ENCODE data around the gene OR8B2.
"Not testable (repeated sequence)": the region's sequence is repeated elsewhere in the genome, so short reads cannot be mapped to it uniquely, and the experiment has no call there.

Gene OR8B2

DNA sequence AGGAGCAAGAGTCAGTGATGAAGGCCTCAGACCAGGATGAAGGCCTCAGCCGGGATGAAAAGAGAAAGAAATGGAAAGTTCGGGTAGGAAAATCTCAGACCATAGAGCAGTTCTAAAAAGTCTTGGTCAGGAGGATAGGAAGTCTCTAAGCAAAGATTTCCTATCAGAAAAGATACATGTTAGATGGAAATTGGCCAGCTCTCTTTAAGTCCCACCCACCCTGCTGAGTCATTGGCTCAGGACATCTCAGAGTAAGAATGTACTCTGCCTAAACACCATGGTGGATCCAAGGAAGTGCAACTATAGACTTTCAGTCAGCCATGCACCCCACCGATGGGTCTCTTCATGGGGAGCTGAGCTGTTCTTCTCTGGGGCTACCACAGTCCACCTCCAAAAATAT is 10.1 kb upstream of the OR8B2 start:
- peak; percentile 1 for DNase-seq (ENCODE audit: low read depth)
- Histone ChIP-seq H3K9me3 (ENCODE audit: control insufficient read depth, low read length) (no peaks in the 10 kb centered on the region), H3K4me3 (ENCODE audit: low read length) (no peak overlapping the region), H3K9ac (ENCODE audit: low read length) (no peak overlapping the region), H3K4me1 (ENCODE audit: control insufficient read depth, insufficient read depth, low read length) (no peaks in the 10 kb centered on the region), H3K36me3 (ENCODE audit: control insufficient read depth, insufficient read depth, low read length, severe bottlenecking) (no peaks in the 10 kb centered on the region), H3K27me3 (replicated peaks; ENCODE audit: control insufficient read depth, insufficient read depth, low read length) (no peaks in the 10 kb centered on the region)

- not testable (repeated sequence) for H3K4me1 ChIP-seq (ENCODE audit: control insufficient read depth, insufficient read depth, low read length); H3K9ac ChIP-seq (ENCODE audit: low read length); DNase-seq (ENCODE audit: low read depth); H3K27me3 ChIP-seq (replicated peaks; ENCODE audit: control insufficient read depth, insufficient read depth, low read length); H3K9me3 ChIP-seq (ENCODE audit: control insufficient read depth, low read length); H3K36me3 ChIP-seq (ENCODE audit: control insufficient read depth, insufficient read depth, low read length, severe bottlenecking); H3K4me3 ChIP-seq (ENCODE audit: low read length)
These were observed 1.4 kb downstream of the OR8B2 start for GRCh38 chr11:124382857-124383256.

- H3K4me1 ChIP-seq (ENCODE audit: control insufficient read depth, insufficient read depth, low read length): no peaks in the 10 kb centered on the region
- H3K9me3 ChIP-seq (ENCODE audit: control insufficient read depth, low read length): no peaks in the 10 kb centered on the region
- peaks cover 4% of the 10 kb centered on the region for H3K27me3 ChIP-seq (replicated peaks; ENCODE audit: control insufficient read depth, insufficient read depth, low read length)
- no peak overlapping the region for H3K4me3 ChIP-seq (ENCODE audit: low read length)
- no peaks in the 10 kb centered on the region for H3K36me3 ChIP-seq (ENCODE audit: control insufficient read depth, insufficient read depth, low read length, severe bottlenecking)
- no peak for DNase-seq (ENCODE audit: low read depth)
- no peak overlapping the region for H3K9ac ChIP-seq (ENCODE audit: low read length)
These were observed 3.7 kb downstream of the OR8B2 start for GRCh38 chr11:124380585-124380984.

- Histone ChIP-seq H3K9ac (ENCODE audit: low read length) (no peak overlapping the region), H3K27me3 (replicated peaks; ENCODE audit: control insufficient read depth, insufficient read depth, low read length) (peaks cover 4% of the 10 kb centered on the region), H3K9me3 (ENCODE audit: control insufficient read depth, low read length) (no peaks in the 10 kb centered on the region), H3K4me1 (ENCODE audit: control insufficient read depth, insufficient read depth, low read length) (no peaks in the 10 kb centered on the region), H3K36me3 (ENCODE audit: control insufficient read depth, insufficient read depth, low read length, severe bottlenecking) (no peaks in the 10 kb centered on the region), H3K4me3 (ENCODE audit: low read length) (no peak overlapping the region)
- no peak for DNase-seq (ENCODE audit: low read depth)
These were observed 8.0 kb downstream of the OR8B2 start for GRCh38 chr11:124376280-124376679.

DNA sequence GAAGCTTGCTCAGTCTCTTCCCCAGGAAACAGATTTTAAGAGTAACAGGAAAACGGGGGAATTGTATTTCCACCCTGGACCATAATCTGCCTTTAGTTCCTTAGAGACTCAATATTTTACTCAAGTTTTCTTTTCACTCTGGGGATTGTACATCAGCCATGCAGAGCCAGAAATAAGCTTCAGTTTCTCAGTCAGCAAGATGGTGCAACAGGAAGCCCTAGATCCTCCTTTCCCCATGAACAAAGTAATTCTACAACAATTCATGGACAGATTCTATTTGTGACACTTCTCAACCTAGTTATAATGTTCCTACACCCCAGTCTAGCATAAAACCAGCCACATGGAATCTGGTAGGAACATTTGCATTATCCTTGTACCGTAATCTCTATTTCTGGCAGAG is 24.7 kb downstream of the OR8B2 start:
- H3K27me3 ChIP-seq (replicated peaks; ENCODE audit: control insufficient read depth, insufficient read depth, low read length): no peaks in the 10 kb centered on the region
- H3K9ac ChIP-seq (ENCODE audit: low read length): no peak overlapping the region
- no peaks in the 10 kb centered on the region for H3K36me3 ChIP-seq (ENCODE audit: control insufficient read depth, insufficient read depth, low read length, severe bottlenecking)
- no peaks in the 10 kb centered on the region for H3K4me1 ChIP-seq (ENCODE audit: control insufficient read depth, insufficient read depth, low read length)
- H3K4me3 ChIP-seq (ENCODE audit: low read length): no peak overlapping the region
- H3K9me3 ChIP-seq (ENCODE audit: control insufficient read depth, low read length): no peaks in the 10 kb centered on the region
- DNase-seq (ENCODE audit: low read depth): no peak

- no peak for DNase-seq (ENCODE audit: low read depth)
- H3K27me3 ChIP-seq (replicated peaks; ENCODE audit: control insufficient read depth, insufficient read depth, low read length): no peaks in the 10 kb centered on the region
- H3K9ac ChIP-seq (ENCODE audit: low read length): no peak overlapping the region
- H3K4me3 ChIP-seq (ENCODE audit: low read length): no peak overlapping the region
- H3K9me3 ChIP-seq (ENCODE audit: control insufficient read depth, low read length): peaks cover 11% of the 10 kb centered on the region
- no peaks in the 10 kb centered on the region for H3K36me3 ChIP-seq (ENCODE audit: control insufficient read depth, insufficient read depth, low read length, severe bottlenecking)
- H3K4me1 ChIP-seq (ENCODE audit: control insufficient read depth, insufficient read depth, low read length): no peaks in the 10 kb centered on the region
These were observed 37.9 kb downstream of the OR8B2 start for GRCh38 chr11:124346311-124346955.

GRCh38 chr11:124344346-124344745 is 40.0 kb downstream of the OR8B2 start:
- H3K27me3 ChIP-seq (replicated peaks; ENCODE audit: control insufficient read depth, insufficient read depth, low read length): no peaks in the 10 kb centered on the region
- DNase-seq (ENCODE audit: low read depth): no peak
- peaks cover 7% of the 10 kb centered on the region for H3K9me3 ChIP-seq (ENCODE audit: control insufficient read depth, low read length)

GRCh38 chr11:124340142-124340447 is 44.2 kb downstream of the OR8B2 start:
- Histone ChIP-seq H3K27me3 (replicated peaks; ENCODE audit: control insufficient read depth, insufficient read depth, low read length) (no peaks in the 10 kb centered on the region), H3K9me3 (ENCODE audit: control insufficient read depth, low read length) (no peaks in the 10 kb centered on the region), H3K36me3 (ENCODE audit: control insufficient read depth, insufficient read depth, low read length, severe bottlenecking) (no peaks in the 10 kb centered on the region), H3K9ac (ENCODE audit: low read length) (no peak overlapping the region), H3K4me1 (ENCODE audit: control insufficient read depth, insufficient read depth, low read length) (no peaks in the 10 kb centered on the region), H3K4me3 (ENCODE audit: low read length) (no peak overlapping the region)
- DNase-seq (ENCODE audit: low read depth): no peak

More at GRCh38 chr11:124344346-124344745, 40.0 kb downstream of the OR8B2 start:
- H3K4me1 ChIP-seq (ENCODE audit: control insufficient read depth, insufficient read depth, low read length): no peaks in the 10 kb centered on the region
- H3K9ac ChIP-seq (ENCODE audit: low read length): no peak overlapping the region
- no peaks in the 10 kb centered on the region for H3K36me3 ChIP-seq (ENCODE audit: control insufficient read depth, insufficient read depth, low read length, severe bottlenecking)
- no peak overlapping the region for H3K4me3 ChIP-seq (ENCODE audit: low read length)

GRCh38 chr11:124339396-124340141 is 44.7 kb downstream of the OR8B2 start:
- Histone ChIP-seq H3K4me1 (ENCODE audit: control insufficient read depth, insufficient read depth, low read length) (no peaks in the 10 kb centered on the region), H3K9ac (ENCODE audit: low read length) (no peak overlapping the region), H3K36me3 (ENCODE audit: control insufficient read depth, insufficient read depth, low read length, severe bottlenecking) (no peaks in the 10 kb centered on the region), H3K9me3 (ENCODE audit: control insufficient read depth, low read length) (no peaks in the 10 kb centered on the region), H3K4me3 (ENCODE audit: low read length) (no peak overlapping the region), H3K27me3 (replicated peaks; ENCODE audit: control insufficient read depth, insufficient read depth, low read length) (no peaks in the 10 kb centered on the region)
- DNase-seq (ENCODE audit: low read depth): no peak

Measured in adipocyte (in vitro differentiated cells).